Measurements from ENCODE around the gene LMAN2L.

GRCh38 chr2:96692094-96692971 lies 47.5 kb downstream of the LMAN2L start:
- TF ChIP-seq POLR2A (IDR thresholded peaks at IDR 0.05): no peak
- TF ChIP-seq CTCF (IDR thresholded peaks at IDR 0.05): no peak
- TF ChIP-seq EP300 (IDR thresholded peaks at IDR 0.05): no peak
